AG09319 (cell line): Measurements from ENCODE around the gene KMT5C.

Experiments
- DNase-seq: peaks from one replicate; pipeline ENCODE4 v3.0.0-alpha.2; 2010; ENCODE audit warnings: low read depth; ENCODE audit errors: extremely low read depth
- CTCF ChIP-seq: IDR thresholded peaks from 2 replicates; pipeline ENCODE4 v1.5.1; 2011; ENCODE audit warnings: low read depth, mild to moderate bottlenecking, inconsistent platforms, low read length, moderate library complexity

Gene KMT5C

GRCh38 chr19:55386493-55386971 is 46.9 kb downstream of the KMT5C start:
- DNase-seq, result no peak

GRCh38 chr19:55387736-55388497 is 48.2 kb downstream of the KMT5C start:
- TF ChIP-seq CTCF, result no peak
- no peak for DNase-seq

More at GRCh38 chr19:55386493-55386971, 46.9 kb downstream of the KMT5C start:
- TF ChIP-seq CTCF, result no peak

GRCh38 chr19:55389386-55390317 is 50.0 kb downstream of the KMT5C start:
- DNase-seq, result no peak
- TF ChIP-seq CTCF, result no peak

GRCh38 chr19:55390461-55390880 is 50.8 kb downstream of the KMT5C start:
- TF ChIP-seq CTCF, result no peak
- no peak for DNase-seq

- no peak for TF ChIP-seq CTCF
- DNase-seq, result no peak
Observed at GRCh38 chr19:55391191-55391670, 51.6 kb downstream of the KMT5C start.

DNA sequence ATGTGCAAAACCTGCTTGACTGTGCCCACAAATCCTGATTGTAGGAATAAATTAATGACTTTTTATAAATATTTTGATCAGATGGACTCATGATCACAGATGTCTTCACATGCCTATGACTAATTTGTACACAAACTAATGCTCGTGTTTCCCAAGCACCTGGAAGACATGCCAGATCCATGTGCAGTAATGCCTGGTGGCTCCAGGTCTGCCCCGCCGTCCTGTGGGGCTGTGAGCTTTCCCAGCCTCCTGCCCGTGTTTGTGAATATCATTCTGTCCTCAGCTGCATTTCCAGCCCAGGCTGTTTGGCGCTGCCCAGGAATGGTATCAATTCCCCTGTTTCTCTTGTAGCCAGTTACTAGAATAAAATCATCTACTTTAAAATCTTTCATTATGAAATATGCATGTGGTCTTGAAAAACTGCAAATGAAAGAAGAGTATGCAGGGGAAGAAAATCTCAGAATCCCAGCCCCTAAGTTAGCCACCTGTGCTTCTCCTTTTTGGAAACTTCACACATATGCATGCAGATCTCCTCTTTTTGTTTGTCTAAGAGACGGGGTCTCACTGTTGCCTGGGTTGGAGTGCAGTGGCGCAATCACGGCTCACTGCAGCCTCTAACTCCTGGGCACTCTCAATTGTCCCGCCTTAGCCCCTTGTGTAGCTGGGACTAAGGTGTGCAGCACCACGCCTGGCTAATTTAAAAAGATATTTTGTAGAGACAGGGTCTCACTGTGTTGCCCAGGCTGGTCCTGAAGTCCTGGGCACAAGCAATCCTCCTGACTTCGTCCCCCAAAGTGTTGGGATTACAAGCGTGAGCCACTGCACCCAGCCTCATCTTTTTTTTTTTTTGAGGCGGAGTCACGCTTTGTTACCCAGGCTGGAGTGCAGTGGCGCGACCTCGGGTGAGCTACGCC is 52.3 kb downstream of the KMT5C start:
- no peak for TF ChIP-seq CTCF
- DNase-seq, result no peak
